ENCODE measurements around the gene NPDC1. TPM values are rescaled to one million over a fixed set of nuclear protein-coding genes. Genes with fewer than 3 reads are reported as not detected.

The NPDC1 gene
- polyA plus RNA-seq, 1 experiment: 31.9 TPM

- DNase-seq (ENCODE audit: low read depth): no peak
- POLR2A ChIA-PET: no interaction called here
- TF ChIP-seq, protein P1, sequence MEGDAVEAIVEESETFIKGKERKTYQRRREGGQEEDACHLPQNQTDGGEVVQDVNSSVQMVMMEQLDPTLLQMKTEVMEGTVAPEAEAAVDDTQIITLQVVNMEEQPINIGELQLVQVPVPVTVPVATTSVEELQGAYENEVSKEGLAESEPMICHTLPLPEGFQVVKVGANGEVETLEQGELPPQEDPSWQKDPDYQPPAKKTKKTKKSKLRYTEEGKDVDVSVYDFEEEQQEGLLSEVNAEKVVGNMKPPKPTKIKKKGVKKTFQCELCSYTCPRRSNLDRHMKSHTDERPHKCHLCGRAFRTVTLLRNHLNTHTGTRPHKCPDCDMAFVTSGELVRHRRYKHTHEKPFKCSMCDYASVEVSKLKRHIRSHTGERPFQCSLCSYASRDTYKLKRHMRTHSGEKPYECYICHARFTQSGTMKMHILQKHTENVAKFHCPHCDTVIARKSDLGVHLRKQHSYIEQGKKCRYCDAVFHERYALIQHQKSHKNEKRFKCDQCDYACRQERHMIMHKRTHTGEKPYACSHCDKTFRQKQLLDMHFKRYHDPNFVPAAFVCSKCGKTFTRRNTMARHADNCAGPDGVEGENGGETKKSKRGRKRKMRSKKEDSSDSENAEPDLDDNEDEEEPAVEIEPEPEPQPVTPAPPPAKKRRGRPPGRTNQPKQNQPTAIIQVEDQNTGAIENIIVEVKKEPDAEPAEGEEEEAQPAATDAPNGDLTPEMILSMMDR (IDR thresholded peaks at IDR 0.05; ENCODE audit: insufficient read depth, low read depth, low read length): no peak
- Histone ChIP-seq H3K4me3 (ENCODE audit: low read depth, low read length) (no peak overlapping the region), H3K27me3 (ENCODE audit: control insufficient read depth, insufficient read depth, low read length) (no peaks in the 10 kb centered on the region), H3K36me3 (ENCODE audit: control insufficient read depth, insufficient read depth, low read length) (peaks cover 17% of the 10 kb centered on the region)
- CTCF ChIA-PET: interaction anchor here (0.6 to 8.2 kb wide), 7 partner anchors 10 to 713 kb away, joined by 3 to 118 read pairs (median 3); partner anchors contain the start of genes C8G and CLIC3
Measured at GRCh38 chr9:137039611-137040366, 6.2 kb downstream of the NPDC1 start.

DNA sequence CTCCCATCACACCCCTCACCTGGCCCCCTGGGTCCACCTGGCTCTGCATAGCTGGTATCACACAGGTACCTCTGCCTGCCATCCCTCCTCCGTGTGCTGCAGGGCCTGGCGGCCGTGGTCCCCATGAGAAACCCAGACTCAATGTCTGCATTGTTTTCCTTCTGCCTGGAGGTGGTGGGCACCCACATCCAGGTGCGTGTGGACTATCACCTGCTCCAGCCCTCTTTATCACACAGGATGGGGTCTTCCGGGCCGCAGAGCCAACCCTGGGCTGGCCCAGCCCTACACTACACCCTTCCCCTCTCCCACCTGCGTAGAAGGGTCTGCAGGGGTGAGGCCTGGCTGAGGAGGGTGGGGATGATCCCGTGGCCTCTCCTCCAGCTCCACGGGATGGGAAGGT lies 7.1 kb downstream of the NPDC1 start:
- TF ChIP-seq, protein P1 (IDR thresholded peaks at IDR 0.05; ENCODE audit: insufficient read depth, low read depth, low read length): no peak
- POLR2A ChIA-PET: no interaction called here
- H3K4me3 ChIP-seq (ENCODE audit: low read depth, low read length): no peak overlapping the region
- CTCF ChIA-PET: interaction anchor here (1.0 to 8.2 kb wide), 5 partner anchors 10 to 196 kb away, joined by 3 to 118 read pairs (median 4); partner anchors contain the start of genes C8G and CLIC3
- no peak for DNase-seq (ENCODE audit: low read depth)
- no peaks in the 10 kb centered on the region for H3K27me3 ChIP-seq (ENCODE audit: control insufficient read depth, insufficient read depth, low read length)
- peaks cover 17% of the 10 kb centered on the region for H3K36me3 ChIP-seq (ENCODE audit: control insufficient read depth, insufficient read depth, low read length)

DNA sequence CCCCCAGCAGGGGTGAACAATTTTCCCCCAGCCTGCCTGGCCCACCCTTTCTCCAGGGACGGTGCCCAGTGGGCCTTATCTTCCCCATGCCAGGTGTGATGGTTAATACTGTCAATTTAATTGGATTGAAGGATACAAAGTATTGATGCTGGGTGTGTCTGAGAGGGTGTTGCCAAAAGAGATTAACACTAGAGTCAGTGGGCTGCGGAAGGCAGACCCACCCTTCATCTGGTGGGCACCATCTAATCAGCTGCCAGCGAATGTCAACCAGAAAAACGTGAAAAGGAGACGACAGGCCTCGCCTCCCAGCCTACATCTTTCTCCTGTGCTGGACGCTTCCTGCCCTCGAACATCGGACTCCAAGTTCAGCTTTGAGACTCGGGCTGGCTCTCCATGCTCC lies 8.5 kb downstream of the NPDC1 start:
- POLR2A ChIA-PET: no interaction called here
- Histone ChIP-seq H3K4me3 (ENCODE audit: low read depth, low read length) (no peak overlapping the region), H3K36me3 (ENCODE audit: control insufficient read depth, insufficient read depth, low read length) (peaks cover 17% of the 10 kb centered on the region), H3K27me3 (ENCODE audit: control insufficient read depth, insufficient read depth, low read length) (no peaks in the 10 kb centered on the region)
- CTCF ChIA-PET: interaction anchor here (1.1 to 8.2 kb wide), 5 partner anchors 8 to 252 kb away, joined by 5 to 118 read pairs (median 50); partner anchors contain the start of genes ABCA2, C8G and NPDC1
- TF ChIP-seq, protein P1 (IDR thresholded peaks at IDR 0.05; ENCODE audit: insufficient read depth, low read depth, low read length): no peak
- DNase-seq (ENCODE audit: low read depth): no peak

- H3K4me3 ChIP-seq (ENCODE audit: low read depth, low read length): no peak overlapping the region
- TF ChIP-seq, protein P1 (IDR thresholded peaks at IDR 0.05; ENCODE audit: insufficient read depth, low read depth, low read length): no peak
- CTCF ChIA-PET: interaction anchor here (0.6 to 8.2 kb wide), 7 partner anchors 9 to 252 kb away, joined by 3 to 118 read pairs (median 27); partner anchors contain the start of genes ABCA2, C8G, NPDC1 and RNF224
- POLR2A ChIA-PET: no interaction called here
- no peaks in the 10 kb centered on the region for H3K27me3 ChIP-seq (ENCODE audit: control insufficient read depth, insufficient read depth, low read length)
- DNase-seq (ENCODE audit: low read depth): no peak
- peaks cover 17% of the 10 kb centered on the region for H3K36me3 ChIP-seq (ENCODE audit: control insufficient read depth, insufficient read depth, low read length)
Measured at GRCh38 chr9:137037035-137037434, 8.9 kb downstream of the NPDC1 start.

GRCh38 chr9:137035937-137036336 lies 10.0 kb downstream of the NPDC1 start:
- no peaks in the 10 kb centered on the region for H3K27me3 ChIP-seq (ENCODE audit: control insufficient read depth, insufficient read depth, low read length)
- ChIA-PET CTCF (interaction anchor here (0.7 to 8.2 kb wide), 27 partner anchors 8 to 270 kb away, joined by 3 to 118 read pairs (median 6); partner anchors contain the start of genes ABCA2, AJM1, C8G and CLIC3), POLR2A (no interaction called here)
- DNase-seq (ENCODE audit: low read depth): no peak
- peaks cover 17% of the 10 kb centered on the region for H3K36me3 ChIP-seq (ENCODE audit: control insufficient read depth, insufficient read depth, low read length)
- TF ChIP-seq, protein P1 (IDR thresholded peaks at IDR 0.05; ENCODE audit: insufficient read depth, low read depth, low read length): no peak
- no peak overlapping the region for H3K4me3 ChIP-seq (ENCODE audit: low read depth, low read length)
